Kidney capillary endothelial cell (primary cell): ENCODE results near the gene ZBTB2.
"Not testable (repeated sequence)": the region's sequence is repeated elsewhere in the genome, so short reads cannot be mapped to it uniquely, and the experiment has no call there.

Experiments
- DNase-seq: peaks from one replicate; pipeline ENCODE4 v3.0.0-alpha.2; 2018; ENCODE audit warnings: low spot score

ZBTB2 gene

DNA sequence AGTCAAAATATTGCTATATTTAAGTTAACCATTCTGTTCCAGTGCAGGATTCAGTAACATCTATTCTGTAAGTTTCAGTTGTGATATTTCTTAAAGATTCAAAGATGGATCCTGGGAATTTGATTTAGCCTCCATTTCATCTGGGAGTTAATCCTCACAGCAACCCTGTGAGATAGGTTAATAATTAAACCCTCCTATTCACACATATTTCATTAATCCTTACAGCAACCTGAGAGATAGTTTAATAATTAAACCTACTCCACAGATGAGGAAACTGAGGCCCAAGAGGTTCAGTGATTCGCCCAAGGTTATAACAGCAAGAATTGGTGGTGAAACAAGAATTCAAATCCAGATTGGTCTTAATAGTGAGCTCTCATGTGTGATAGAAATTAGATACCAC, 10.9 kb upstream of the ZBTB2 start:
- no peak for DNase-seq

DNA sequence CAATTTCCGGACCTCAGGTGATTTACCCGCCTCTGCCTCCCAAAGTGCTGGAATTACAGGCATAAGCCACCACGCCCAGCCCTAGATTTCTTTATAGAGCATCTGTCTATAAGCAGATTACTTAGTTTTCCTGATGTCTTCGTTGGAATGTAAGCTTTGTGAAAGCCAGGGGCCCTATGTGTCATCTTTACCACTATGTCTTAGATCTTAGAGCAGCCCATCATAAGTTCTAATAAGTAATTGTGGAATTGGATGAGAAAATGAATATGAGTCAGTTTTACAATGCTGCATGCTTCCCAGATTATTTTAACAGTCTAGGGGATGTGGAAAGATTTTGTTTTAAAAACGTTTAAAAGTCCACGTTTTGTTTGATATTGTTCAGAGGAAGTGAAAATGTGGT, 9.1 kb upstream of the ZBTB2 start:
- no peak for DNase-seq

DNA sequence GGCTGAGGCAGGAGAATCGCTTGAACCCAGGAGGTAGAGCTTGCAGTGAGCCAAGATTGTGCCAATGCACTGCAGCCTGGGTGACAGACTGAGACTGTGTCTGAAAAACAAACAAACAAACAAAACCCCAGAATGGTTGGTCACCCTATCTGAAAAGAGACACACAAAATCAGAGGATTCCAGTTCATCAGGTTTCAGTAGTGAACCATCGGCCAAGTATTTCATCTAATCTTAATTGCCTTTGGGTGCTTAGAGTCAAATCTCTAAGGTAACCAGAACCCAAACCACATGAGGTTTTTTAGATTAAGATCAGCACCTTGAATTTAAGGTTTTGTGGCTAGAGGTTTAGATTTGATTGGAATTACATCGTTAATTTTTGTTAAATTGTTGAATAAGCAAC, 8.3 kb upstream of the ZBTB2 start:
- DNase-seq, result no peak

DNA sequence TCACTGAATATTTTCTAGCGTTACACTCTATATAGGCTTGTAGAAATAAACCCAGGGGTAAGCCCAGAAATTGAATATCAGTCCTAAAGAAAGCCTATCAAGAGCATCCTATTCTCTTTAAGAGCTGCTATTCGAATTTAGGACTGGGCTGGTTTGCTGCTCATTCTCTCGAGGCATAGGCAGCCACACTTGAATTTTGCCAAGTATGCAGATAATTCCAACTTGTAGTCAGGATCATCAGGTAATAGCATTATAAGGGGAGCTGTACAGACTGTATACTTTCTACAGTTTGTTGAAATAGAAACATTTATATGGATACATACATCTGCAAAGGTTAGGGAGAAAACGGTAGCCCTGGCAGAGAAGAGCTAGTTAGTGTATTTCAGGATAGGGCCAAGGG, 2.1 kb upstream of the ZBTB2 start:
- no peak for DNase-seq

DNA sequence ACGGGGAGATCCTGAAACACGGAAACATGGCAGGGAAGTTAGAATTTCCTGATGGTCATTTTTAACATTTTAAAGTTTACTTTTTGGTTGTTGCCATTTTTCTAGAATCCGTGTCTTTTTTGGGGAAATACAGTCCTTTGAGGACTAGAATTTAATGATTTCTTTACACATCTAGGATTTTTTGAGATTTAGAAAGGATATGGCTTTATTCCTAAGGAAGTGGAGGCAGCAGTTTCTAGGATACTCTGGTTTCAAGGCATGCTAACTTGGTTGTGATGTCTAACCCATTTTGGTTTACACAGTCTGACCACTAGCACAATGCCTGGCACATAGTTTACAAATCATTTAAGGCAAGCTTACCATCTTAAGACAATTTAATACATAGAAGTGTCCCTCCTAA, 1.1 kb upstream of the ZBTB2 start:
- no peak for DNase-seq

DNA sequence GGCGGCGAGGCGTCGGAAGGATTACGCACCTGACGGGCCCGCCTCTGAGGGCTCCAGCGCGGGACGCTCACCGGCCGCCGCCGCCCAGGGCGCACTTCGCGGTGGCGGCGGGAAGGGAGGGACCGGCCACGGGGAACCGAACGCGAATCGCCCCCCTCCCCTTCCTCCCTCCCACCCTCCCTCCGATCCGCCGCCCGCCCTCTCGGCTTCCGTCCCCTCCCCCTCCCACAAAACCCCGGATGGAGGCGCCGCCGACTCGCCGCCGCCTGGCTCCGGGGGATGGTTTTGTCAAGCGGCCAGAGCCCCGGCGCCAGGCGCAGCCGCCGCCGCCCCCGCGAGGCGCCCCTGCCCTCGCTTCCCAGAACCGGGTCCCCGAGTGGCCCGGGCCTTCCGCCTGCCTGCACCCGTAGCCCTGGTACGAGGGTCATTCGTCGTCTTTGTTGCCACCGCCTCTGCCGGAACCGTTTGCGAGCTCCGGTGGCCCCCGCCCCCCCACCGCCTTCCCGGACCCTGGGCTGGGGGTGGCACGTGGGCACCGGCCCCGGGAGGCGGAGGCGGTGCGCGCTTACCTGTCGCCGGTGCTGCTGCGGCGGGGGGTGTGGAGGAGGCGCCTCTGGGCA, 398 bp downstream of the ZBTB2 start:
- no peak for DNase-seq

DNA sequence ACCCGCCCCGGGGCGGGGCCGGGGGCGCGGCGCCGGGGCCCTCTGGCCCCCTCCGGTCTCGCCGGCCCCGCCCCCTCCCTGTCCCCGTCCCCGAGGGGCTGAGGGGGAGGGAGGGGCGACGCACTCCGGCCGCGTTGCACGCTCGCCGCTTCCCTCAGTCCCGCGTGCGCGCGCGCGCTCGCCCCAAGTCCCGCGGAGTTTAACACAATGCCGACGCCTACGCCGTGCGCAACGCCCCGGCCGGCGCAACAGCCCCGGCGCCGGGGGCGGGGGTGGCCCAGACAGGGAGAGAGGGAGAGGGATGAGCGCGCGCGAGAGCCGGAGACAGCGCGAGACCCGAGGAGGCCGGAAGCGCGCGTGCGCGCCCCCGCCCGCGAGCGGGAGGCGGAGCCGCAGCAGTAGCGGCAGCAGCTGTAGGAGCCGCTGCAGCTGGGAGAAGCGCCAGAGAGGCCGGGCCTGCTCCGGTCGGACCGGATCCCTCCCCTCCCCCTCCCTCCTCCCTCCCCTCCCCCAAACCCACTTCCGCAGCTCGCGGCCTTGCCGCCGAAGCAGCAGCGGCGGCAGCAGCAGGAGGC, 996 bp downstream of the ZBTB2 start:
- DNase-seq, result peak; percentile 97

DNA sequence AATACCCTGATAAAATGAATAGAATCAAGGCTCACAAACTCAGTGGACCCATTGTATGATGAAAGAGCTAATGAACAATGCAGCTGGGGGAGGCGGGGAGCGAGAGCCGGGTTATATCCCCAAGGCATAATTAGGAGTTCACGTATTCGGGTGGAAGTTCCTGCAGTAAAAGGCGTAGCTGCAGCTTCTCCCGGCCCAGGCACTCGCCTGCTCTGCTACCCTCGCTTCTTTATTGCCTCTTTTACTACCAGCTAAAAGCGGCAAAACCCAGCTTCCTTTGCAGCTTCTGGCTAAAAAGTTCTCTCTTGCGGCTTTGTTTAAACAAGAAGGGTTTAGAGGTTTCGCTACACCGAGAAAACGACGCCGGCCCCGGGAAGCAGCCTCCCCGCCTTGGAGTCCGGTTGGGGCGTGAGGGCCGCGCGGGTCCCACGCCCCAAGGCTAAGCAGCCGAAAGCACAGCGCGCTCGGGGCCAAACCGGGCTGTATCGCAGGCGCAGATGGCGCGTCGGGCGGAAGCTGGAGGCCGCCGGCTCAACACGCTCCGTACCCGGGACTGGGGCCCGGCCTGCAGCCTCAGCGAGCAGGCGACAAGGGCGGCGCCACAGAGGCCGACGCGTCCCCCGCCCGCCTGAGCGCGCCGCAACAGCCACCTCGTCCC, 1.6 kb downstream of the ZBTB2 start:
- peak; percentile 64 for DNase-seq

DNA sequence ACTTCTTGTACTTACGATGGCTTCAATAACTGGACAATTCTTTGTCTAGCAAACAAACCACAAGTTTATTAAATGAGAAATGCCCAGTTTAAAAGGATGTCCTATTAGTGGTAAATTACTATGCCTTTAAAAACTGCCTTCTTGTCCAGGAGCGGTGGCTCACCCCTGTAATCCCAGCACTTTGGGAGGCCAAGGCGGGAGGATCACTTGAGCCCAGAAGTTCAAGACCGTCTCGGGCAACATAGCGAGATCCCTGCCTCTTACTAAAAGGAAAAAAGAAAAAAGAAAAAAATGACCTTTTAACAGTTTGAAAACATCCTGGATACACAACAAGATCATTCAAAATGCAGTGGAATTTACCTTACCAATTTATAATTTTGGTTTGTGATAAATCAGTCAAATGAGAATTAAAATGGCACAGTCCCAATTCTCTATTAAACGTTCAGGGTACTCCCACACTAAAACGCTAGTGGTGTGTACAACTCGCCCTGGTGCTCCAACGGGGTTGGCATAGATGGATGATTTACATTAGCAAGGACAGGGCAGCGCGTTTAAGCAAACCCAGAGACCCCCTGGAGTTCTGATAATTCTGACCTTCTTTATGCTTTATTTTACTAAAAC, 2.3 kb downstream of the ZBTB2 start:
- DNase-seq, result no peak

DNA sequence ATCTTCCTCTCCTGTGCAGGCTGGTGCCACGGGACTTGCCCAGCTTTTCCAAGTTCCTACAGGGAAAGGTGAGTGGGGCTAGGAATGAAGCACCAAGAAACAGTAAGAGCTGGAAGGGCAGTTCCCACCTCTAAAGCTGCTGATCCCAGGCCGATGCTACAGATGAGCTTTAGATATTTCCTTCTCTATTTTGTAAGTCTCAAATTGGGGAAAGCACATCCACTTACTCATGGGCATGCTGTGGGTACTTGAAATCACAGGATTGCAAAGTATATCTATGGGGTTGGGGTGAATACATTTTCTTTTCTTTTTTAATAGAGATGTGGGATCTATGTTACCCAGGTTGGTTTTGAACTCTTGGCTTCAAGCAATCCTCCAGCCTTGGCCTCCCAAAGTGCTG, 3.1 kb downstream of the ZBTB2 start:
- DNase-seq, result no peak

DNA sequence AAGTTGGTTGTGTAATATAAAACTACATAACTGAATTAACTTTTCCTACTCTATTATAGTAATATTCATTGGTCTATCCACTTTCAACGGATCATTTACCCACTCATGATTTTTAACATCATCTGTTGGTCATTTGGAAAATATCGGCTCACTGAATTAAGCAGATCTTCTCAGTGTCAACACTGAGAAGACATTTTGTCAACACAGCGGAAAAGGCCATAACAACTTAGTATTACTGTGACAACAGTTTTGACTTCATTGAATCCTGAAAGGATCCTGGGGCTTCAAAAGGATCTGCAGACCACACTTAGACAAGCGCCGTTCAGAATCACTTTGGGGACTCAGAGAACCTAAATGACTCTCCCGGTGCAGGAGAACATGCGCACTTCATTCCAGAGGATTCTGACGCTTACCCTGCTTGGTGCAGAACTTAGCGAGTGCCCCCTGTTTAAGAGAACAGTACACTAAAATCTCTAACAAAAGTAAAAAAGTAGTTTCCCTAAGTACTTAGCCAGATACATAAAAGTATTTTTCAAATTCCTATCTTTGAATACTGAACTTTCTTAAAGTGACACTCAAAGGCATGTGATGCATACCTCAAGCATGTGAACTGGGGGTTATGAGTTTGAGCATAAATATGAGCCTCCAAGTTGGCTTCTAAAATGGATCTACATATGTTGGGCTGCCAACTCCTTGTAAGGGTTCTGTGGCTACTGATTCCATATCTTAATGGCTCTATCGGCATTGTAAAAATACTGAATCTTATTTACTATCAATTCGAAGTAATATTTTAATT, 4.0 kb downstream of the ZBTB2 start:
- no peak for DNase-seq

DNA sequence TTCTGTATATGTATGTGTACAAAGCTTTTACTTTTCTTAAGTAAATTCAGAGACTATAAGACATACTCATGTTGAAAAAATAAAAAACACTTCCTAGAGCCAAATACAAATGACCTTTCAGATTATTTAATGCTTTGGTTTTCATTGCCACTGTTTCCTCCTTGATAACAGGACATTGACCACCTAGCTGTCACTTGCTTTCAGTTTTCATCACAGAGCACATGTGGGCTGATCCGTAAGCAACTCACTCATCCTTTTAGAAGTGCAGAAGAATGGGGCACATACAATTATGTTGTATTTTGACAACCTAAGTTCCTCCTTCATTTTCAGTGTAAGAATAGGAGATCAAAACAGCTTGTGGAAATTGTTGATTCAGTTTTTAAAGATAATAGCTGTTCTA, 6.2 kb downstream of the ZBTB2 start:
- no peak for DNase-seq

DNA sequence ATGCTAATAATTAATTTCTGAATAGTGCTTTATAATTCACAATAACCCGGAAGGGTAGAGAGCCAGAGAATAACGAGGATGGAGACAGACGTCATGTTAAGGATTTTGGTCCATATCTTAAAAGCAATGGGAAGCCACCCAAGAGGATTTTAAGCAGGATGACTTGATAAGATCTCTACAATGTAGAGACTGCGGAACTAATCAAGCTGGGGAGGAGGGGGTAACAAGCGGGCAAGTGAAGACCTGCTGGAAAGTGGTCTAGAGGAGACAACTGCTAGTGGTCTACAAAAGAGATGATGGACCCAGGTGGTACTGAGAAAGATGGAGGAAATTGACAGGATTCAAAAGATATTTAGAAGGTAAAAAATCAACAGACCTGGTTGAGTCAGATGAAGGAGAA, 7.2 kb downstream of the ZBTB2 start:
- no peak for DNase-seq

DNA sequence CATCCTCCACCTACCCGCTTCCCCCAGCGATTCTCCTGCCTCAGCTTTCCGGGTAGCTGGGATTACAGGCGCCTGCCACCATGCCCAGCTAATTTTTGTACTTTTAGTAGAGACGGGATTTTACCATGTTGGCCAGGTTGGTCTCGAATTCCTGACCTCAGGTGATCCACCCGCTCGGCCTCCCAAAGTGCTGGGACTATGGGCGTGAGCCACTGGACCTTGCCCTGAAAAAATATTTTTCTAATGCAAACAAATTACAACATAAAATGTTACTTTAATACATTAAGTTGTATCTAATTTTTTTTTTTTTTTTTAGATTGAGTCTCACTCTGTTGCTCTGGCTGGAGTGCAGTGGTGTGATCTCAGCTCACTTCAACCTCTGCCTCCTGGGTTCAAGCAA, 8.7 kb downstream of the ZBTB2 start:
- DNase-seq, result not testable (repeated sequence)

DNA sequence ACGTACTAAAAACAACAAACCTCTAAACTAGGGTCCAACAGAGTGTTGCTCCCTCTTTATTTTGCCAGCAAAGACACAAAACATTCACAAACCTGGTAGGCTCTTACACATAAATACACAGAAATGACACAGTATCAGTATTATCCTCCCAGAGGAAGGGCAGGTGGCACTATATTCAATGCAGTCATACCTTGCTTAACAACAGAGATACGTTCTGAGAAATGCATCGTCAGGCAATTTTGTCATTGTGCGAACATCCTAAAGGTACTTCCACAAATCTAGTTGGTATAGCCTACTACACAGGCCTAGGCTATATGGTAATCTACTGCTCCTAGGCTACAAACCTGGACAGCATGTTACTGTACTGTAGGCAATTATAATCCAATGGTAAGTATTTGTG, 9.6 kb downstream of the ZBTB2 start:
- DNase-seq, result no peak

DNA sequence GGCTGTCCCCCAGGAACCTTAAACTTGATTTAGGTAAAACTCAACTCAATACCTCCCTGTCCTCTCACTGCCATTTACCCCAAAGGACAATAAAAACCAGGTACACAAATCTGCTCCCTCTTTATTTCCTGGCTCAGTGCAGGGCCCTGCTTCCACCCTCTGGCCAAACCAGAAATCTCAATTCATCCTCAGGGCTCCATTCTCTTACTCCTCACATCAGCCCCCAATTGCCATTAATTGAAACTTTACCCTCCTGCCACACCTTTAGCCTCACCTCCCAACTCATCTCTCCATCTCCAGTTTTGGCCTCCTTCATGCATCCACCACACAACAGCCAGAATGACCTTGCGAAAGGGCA, 10.5 kb downstream of the ZBTB2 start:
- DNase-seq, result no peak

DNA sequence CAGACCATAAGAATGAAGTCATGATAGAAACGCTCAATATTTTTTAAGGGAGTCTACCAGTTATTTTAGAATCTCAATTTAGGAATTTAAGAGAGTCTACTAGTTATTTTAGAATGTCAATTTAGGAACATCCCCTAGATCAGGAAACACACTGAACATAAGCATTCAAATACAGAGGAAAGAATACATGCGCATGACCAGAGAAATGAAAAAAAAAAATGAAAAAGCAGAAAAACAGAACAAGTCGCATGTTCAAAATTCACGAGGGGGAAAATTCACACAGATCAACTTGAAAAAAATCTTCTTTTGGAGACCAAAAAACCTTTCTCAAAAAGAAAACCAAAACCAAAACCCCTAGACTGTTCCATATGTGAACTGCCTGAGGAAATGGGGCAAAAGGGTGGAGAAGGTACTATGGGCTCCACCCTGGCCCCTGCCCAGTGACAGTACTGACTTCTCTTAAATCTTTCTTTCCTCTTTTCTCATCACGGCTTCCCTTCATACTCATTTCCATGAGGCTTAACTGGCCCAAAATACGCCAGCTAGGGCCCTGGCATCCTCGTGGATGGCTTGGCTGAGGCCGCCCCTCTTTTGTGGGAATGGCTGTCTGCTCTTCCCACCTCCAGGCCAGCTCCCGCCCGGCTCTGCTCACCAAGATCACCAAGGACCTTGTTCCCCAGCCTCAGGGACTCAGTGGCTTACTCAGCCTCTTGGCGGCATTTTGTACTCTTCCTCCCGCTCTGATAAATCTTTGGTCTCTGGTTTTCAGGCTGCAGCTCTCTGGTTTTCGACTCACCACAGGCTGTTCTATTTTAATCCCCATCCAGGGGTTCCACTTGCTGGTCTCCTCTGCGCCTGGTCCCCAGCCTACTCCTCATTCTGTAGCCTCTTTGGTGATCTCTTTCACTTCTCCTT, 11.2 kb downstream of the ZBTB2 start:
- no peak for DNase-seq

DNA sequence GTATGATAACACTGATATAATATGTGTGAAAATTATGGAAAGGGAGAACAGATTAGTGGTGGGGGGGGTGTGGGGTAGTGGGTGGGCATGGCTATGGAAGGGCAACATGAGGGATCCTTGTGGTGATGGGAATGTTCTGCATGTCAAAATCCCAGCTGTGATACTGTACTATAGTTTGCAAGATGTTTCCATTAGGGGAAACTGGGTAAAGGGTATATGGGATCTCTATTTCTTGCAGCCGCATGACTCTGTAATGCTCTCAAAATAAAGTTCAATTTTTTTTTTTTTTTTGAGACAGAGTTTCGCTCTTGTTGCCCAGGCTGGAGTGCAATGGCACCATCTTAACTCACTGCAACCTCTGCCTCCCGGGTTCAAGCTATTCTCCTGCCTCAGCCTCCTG, 14.3 kb downstream of the ZBTB2 start:
- no peak for DNase-seq

DNA sequence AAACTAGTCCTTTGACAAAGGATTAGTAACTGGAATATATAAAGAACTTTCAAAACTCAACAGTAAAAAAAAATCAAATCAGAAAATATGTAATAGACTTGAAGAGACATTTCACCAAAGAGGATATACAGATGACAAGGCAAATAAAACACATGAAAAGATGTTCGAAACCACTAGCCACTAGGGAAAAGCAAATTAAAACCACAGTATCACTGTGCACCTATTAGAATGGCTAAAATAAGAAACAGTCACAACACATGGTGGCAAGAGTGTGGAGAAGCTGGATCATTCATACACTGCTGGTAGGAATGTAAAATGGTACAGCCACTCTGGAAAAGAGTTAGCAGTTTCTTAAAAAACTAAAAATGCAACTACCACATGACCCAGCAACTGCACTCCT, 14.9 kb downstream of the ZBTB2 start:
- no peak for DNase-seq

DNA sequence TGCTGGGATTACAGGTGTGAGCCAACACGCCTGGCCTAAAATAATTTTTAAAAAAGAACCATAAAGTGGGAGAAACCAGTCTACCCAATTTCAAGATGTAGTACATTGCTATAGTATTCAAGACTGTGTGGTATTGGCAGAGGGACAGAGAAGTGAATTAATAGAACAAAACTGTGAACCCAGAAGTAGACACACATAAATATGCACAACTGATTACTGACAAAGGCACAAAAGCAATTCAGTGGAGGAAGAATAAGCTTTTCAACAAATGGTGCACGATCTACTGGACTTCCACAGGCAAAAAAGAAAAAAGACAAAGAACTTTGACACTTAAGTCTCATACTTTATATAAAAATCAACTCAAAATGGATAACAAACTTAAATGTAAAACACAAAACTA, 15.5 kb downstream of the ZBTB2 start:
- DNase-seq, result no peak

DNA sequence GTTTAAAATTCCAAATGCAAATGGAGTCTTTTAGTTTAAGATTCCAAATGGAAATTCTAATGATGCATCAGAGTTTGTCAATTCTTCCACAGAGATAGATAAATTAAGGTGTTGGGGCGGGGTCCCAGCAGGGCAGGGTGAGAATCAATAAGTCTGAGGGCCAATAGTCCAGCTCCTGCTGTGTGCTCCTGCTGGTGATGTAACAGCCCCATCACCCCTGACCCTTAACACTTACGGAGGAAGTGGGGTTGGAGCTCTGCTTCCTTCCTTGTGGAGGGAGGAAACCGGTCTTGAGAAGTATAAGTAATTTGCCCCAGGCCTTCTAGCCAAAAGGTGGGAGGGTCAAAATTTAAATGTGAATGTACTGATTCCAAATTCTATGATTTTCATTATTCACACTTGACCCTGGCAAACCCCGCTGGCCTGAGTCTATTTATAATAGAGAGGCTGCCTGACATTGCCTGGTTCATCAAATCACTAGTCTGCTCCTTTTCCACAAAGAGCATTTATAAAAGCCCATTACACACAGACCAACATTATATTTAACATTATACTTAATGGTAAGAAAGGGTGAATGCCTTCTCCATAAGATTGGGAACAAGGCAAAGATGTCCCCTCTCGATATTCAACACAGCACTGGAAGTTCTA, 17.2 kb downstream of the ZBTB2 start:
- DNase-seq, result peak; percentile 80
